ENCODE data around the gene ATG7. TPM values are rescaled to one million over a fixed set of nuclear protein-coding genes. Genes with fewer than 3 reads are reported as not detected.

Gene ATG7
- total RNA-seq, 2 experiments from 2014 or later = 21.7 to 28.4 TPM

GRCh38 chr3:11605398-11605797, 333.2 kb downstream of the ATG7 start:
- CTCF ChIA-PET (ENCODE audit: unreplicated experiment) = no interaction called here
- no peak for DNase-seq (ENCODE audit: low spot score)
- H3K27ac ChIP-seq (ENCODE audit: low read depth, low read length, poor library complexity, severe bottlenecking) = peak overlapping the region; percentile 36
- H3K79me2 ChIP-seq (ENCODE audit: insufficient read depth, low read depth, low read length) = peaks cover 87% of the 10 kb centered on the region
- H3K4me2 ChIP-seq (ENCODE audit: low read length) = peak overlapping the region; percentile 36; the same call in 1 of the 2 replicates
- H3K9me2 ChIP-seq (ENCODE audit: insufficient read depth, low read length) = no peaks in the 10 kb centered on the region
- TF ChIP-seq CTCF (conservative IDR thresholded peaks at IDR 0.05; ENCODE audit: low read length) (no peak), EZH2phosphoT487 (IDR thresholded peaks at IDR 0.05; ENCODE audit: borderline replicate concordance, low read depth, low read length) (no peak)
- intact Hi-C loops (cut with micrococcal nuclease; ENCODE audit: unreplicated experiment) = no loop called here
- no peak overlapping the region for H3K4me3 ChIP-seq (ENCODE audit: low read depth, low read length, poor library complexity, severe bottlenecking)
- POLR2A ChIA-PET = interaction anchor here (1.7 to 2.4 kb wide), 3 partner anchors 10 to 14 kb away, joined by 7 to 16 read pairs (median 9); no protein-coding TSS in a partner anchor
- no peak overlapping the region for H2AFZ ChIP-seq (ENCODE audit: low read length)
- peaks cover 81% of the 10 kb centered on the region for H3K4me1 ChIP-seq (ENCODE audit: insufficient read depth, low read length, poor library complexity, severe bottlenecking)
- peaks cover 20% of the 10 kb centered on the region; the same call in 1 of the 2 replicates for H3K36me3 ChIP-seq (ENCODE audit: insufficient read depth, low read length)
- H4K20me1 ChIP-seq (ENCODE audit: insufficient read depth, low read length) = 0 out of 2 replicates have a peak, but pooled peaks cover under 1% of the 10 kb centered on the region
- H3K9me3 ChIP-seq (ENCODE audit: low read length) = no peaks in the 10 kb centered on the region
- no TSS peak for BruUV-seq (replicated peaks)

GRCh38 chr3:11606090-11606784, 334.0 kb downstream of the ATG7 start:
- peaks cover 72% of the 10 kb centered on the region for H3K4me1 ChIP-seq (ENCODE audit: insufficient read depth, low read length, poor library complexity, severe bottlenecking)
- TF ChIP-seq CTCF (conservative IDR thresholded peaks at IDR 0.05; ENCODE audit: low read length) (no peak), EZH2phosphoT487 (IDR thresholded peaks at IDR 0.05; ENCODE audit: borderline replicate concordance, low read depth, low read length) (no peak)
- no peaks in the 10 kb centered on the region for H3K9me3 ChIP-seq (ENCODE audit: low read length)
- ChIA-PET POLR2A (interaction anchor here (0.7 to 2.1 kb wide), 6 partner anchors 9 to 232 kb away, joined by 3 to 7 read pairs (median 4); no protein-coding TSS in a partner anchor), CTCF (ENCODE audit: unreplicated experiment) (interaction anchor here (0.6 kb wide), 1 partner anchor 45 kb away, joined by 3 read pairs; no protein-coding TSS in a partner anchor)
- H4K20me1 ChIP-seq (ENCODE audit: insufficient read depth, low read length) = 0 out of 2 replicates have a peak, but pooled peaks cover 6% of the 10 kb centered on the region
- no peaks in the 10 kb centered on the region for H3K9me2 ChIP-seq (ENCODE audit: insufficient read depth, low read length)
- H3K79me2 ChIP-seq (ENCODE audit: insufficient read depth, low read depth, low read length) = peaks cover 79% of the 10 kb centered on the region
- no TSS peak for BruUV-seq (replicated peaks)
- peak overlapping the region; percentile 36; the same call in 1 of the 2 replicates for H3K4me2 ChIP-seq (ENCODE audit: low read length)
- H3K4me3 ChIP-seq (ENCODE audit: low read depth, low read length, poor library complexity, severe bottlenecking) = no peak overlapping the region
- H3K36me3 ChIP-seq (ENCODE audit: insufficient read depth, low read length) = peaks cover 12% of the 10 kb centered on the region; the same call in 1 of the 2 replicates
- H3K27ac ChIP-seq (ENCODE audit: low read depth, low read length, poor library complexity, severe bottlenecking) = peak overlapping the region; percentile 36
- DNase-seq (ENCODE audit: low spot score) = peak; percentile 17
- intact Hi-C loops (cut with micrococcal nuclease; ENCODE audit: unreplicated experiment) = no loop called here
- H2AFZ ChIP-seq (ENCODE audit: low read length) = no peak overlapping the region

All from OCI-LY7 (cell line).